Middle frontal gyrus (tissue), 1 donor: Measurements from ENCODE around the gene RNF187.
"Not testable (repeated sequence)": the region's sequence is repeated elsewhere in the genome, so short reads cannot be mapped to it uniquely, and the experiment has no call there.

Experiments
- DNase-seq: peaks from one replicate; pipeline ENCODE4 v3.0.0-alpha.2; 2015; ENCODE audit warnings: low spot score; ENCODE audit errors: extremely low spot score

RNF187 gene

GRCh38 chr1:228459091-228459993, 27.8 kb upstream of the RNF187 start:
- DNase-seq, result no peak

GRCh38 chr1:228460821-228461220, 26.4 kb upstream of the RNF187 start:
- no peak for DNase-seq

DNA sequence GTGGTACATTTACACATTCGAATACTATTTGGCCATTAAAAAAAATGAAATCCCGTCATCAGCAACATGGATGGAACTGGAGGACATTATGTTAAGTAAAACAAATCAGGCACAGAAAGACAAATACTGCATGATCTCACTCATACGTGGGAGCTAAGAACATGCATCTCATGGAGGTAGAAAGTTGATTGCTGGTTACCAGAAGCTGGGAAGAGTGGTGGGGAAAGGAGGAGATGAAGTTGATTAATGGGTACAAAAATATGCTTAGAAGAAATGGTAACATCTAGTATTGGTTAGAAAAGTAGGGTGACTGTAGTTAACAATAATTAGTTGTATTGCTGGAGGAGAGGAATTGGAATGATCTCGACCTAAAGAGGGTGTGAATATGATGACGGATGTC, 24.6 kb upstream of the RNF187 start:
- no peak for DNase-seq

DNA sequence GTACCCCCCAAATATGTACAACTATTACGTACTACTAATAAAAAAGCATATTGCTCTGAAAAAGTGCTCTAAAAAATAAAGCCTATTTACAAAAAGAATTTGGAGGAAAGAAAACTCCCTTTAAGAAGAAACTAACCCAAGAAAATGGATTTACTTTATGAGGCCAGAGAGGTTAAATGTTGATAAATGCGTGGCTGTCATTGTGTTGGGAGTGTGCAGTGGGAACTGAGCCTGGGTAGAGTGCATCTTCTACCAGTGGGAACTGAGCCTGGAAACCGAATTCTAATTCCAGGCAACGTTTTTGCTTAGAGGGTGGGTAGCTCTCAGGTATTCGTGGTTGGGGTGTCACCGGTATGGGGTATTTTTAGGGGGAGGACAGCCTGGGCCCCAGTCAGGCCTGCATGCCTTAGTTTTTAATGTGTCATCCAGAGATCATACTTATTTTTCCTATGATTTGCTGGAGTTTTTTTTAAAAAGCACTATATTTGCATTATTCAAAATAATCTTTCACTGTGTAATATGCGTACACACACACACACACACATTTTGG, 24.1 kb upstream of the RNF187 start:
- no peak for DNase-seq

- no peak for DNase-seq
These were observed 23.4 kb upstream of the RNF187 start for GRCh38 chr1:228463559-228464455.

- DNase-seq, result peak; percentile 67
These were observed 22.6 kb upstream of the RNF187 start for GRCh38 chr1:228464487-228464983.

GRCh38 chr1:228465141-228465540, 22.0 kb upstream of the RNF187 start:
- no peak for DNase-seq

- no peak for DNase-seq
These were observed 21.5 kb upstream of the RNF187 start for GRCh38 chr1:228465571-228466146.

DNA sequence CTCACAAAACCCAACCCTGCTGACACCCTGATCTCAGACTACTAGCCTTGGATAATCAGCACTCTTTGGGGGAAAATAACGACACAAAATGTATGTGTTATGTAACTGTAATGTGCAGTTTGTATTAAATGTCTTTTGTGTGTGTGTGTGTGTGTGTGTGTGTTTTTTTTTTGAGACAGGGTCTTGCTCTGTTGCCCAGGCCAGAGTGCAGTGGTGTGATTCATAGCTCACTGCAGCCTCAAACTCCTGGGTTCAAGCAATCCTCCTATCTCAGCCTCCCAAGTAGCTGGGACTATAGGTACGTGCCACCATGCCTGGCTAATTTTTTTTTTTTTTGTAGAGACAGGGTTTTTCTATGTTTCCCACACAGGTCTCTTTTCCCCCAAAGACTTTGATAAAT, 19.0 kb upstream of the RNF187 start:
- DNase-seq, result not testable (repeated sequence)

DNA sequence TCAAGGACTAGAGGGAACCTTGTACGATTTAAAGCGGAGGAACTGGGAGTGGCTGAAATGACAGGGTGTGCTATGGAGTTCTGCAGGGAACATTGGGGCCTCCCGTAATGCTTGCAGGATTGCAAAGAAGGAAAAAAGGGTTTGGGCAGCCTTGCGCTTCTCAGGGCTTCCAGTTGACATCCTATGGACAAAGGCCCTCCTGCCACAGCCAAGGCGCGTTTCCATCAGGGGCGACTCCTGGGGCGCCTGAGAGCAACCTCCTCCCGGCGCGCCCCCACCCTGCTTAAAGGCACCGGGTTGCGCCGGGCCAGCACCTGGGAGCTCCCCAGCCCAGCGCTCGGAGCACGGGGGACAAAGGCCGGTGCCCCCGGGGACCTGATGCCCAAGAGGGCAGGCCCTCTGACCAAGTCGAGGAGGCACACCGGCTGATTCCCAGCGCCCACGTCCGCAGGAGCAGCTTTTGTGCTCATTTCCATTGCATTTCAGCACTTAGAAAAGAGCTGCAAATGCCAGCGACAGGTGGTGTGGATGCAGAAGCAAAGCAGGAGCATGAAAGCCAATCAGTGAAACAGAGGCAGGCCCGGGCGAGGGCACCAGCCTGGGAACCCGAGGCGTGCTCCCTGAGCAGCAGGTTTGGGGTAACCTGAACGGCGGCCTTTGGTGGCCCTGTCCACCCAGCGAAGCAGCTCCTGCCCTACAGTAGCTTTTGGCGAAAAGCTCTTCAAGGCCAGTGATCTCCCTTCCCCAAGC, 17.6 kb upstream of the RNF187 start:
- no peak for DNase-seq

DNA sequence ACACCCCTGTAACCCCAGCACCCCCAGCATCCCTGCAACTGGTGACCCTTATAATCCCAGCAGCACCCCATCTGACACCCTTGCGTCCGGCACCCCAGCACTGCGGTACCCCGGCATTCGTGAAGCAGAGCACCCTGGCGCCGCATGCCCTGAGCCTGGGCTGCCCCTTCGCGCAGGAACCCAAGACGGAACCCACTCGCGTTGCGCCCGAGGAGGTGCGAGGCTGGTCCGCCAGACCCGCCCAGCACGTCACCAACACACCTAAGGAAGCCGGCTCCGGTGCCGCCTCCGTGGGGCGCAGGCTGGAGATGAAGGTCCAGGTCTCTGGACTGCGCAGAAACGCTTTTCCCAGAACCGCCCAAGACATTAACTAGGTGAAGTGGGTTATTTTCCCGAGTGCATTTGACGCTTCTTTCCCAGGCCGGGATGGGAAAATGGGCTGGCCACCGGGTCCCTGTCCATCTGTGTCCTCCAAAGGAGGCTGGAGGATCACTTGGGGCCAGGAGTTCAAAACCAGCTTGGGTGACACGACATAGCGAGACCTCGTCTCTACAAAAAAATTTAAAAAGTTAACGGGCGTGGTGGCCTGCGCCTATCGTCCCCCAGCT, 15.9 kb upstream of the RNF187 start:
- no peak for DNase-seq

GRCh38 chr1:228471762-228472398, 15.3 kb upstream of the RNF187 start:
- no peak for DNase-seq

GRCh38 chr1:228472655-228473054, 14.5 kb upstream of the RNF187 start:
- no peak for DNase-seq

GRCh38 chr1:228474507-228474906, 12.7 kb upstream of the RNF187 start:
- no peak for DNase-seq

DNA sequence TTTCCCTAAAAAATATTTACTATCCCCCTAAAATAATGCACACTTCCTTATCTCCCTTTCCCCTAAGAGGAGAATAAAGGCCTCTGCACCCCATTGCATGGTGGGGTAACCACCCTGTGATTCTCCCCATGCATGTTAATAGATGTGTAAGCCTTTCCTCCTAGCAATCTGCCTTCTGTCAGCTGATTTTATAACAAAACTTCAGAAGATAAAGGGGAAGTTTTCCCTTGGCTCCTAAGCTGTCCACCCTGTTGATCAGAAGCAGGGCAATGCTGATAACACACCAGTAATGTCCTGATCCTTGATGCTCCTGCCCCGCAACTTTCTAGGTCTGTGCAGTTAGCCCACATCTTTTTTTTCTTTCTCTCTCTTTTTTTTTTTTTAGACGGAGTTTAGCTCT, 11.4 kb upstream of the RNF187 start:
- DNase-seq, result no peak

DNA sequence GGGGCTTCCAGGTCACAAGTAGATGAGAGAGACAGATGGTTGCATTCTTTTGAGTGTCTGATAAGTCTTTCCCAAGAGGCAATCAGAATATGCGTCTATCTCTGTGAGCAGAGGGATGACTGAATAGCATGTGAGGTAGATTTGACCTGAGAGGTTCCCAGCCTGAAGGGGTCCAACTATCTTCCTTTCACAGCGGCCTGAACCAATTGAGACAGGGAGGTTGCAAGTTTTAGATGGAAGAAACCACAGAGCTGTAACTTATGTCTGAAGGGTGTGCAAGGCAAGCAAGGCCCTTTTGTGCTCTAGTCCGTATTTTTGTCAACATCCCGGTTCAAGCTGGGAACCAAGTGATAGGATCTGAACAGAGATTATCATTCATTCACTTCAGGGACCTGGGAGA, 9.9 kb upstream of the RNF187 start:
- DNase-seq, result no peak

GRCh38 chr1:228478326-228478725, 8.9 kb upstream of the RNF187 start:
- DNase-seq, result no peak

GRCh38 chr1:228478912-228479711, 8.1 kb upstream of the RNF187 start:
- DNase-seq, result no peak

DNA sequence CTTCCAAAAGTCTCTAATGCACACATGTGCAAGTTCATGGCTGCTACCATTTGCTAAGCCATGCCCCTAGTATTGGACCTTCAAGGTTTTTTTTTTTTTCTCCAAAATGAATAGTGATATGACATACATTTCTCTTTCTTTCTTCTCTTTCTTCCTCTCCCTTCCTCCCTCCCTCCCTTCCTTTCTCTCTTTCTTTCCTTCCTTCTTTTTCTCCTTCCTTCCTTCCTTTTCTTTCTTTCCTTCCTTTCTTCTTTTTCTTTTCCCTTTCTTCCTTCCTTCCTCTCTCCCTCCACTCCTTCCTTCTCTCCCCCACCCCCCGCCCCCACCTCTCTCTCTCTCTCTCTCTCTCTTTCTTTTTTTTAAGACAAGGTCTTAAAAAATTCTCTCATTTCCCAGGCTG, 3.4 kb upstream of the RNF187 start:
- no peak for DNase-seq
